Activated CD4-positive, alpha-beta T cell treated with anti-CD3 and anti-CD28 coated beads, Interleukin-2, amount 10 ng/mL, durations not matched to agents 7 days and 5 days (primary cell): ENCODE data around the gene TAF11L8. TPM values are rescaled to one million over a fixed set of nuclear protein-coding genes. Genes with fewer than 3 reads are reported as not detected.
"Not testable (repeated sequence)": the region's sequence is repeated elsewhere in the genome, so short reads cannot be mapped to it uniquely, and the experiment has no call there.

Experiments
- CTCF ChIA-PET: fragments of 350-600 bp; sonication (Branson Sonifier 250); formaldehyde crosslinking; loops from one replicate; lab custom pipeline; 2021; ENCODE audit warnings: antibody characterized with exemption; lab: Charles Lee
- POLR2A ChIA-PET: fragments of 350-600 bp; sonication (Branson Sonifier 250); formaldehyde crosslinking; loops from one replicate; lab custom pipeline; 2021; ENCODE audit warnings: antibody characterized with exemption; lab: Charles Lee
- DNase-seq: peaks from one replicate; pipeline ENCODE4 v3.0.0-alpha.2; 2020
- H3K27ac Mint-ChIP-seq: one replicate; pipeline ENCODE4 v1.8.0; 2021; ENCODE audit warnings: mild to moderate bottlenecking, moderate library complexity, mixed read lengths
- H3K27me3 Mint-ChIP-seq: one replicate; pipeline ENCODE4 v1.8.0; 2021; ENCODE audit warnings: mixed read lengths
- H3K36me3 Mint-ChIP-seq: one replicate; pipeline ENCODE4 v1.8.0; 2021; ENCODE audit warnings: low read depth, mixed read lengths
- H3K4me1 Mint-ChIP-seq: one replicate; pipeline ENCODE4 v1.8.0; 2021; ENCODE audit warnings: mixed read lengths
- H3K4me3 Mint-ChIP-seq: one replicate; pipeline ENCODE4 v1.8.0; 2021; ENCODE audit warnings: mild to moderate bottlenecking, moderate library complexity, mixed read lengths
- H3K9me3 Mint-ChIP-seq: one replicate; pipeline ENCODE4 v1.8.0; 2021; ENCODE audit warnings: mixed read lengths
- total RNA-seq, 2 experiments: library from RNA; stranded (reverse); gene quantifications; one replicate each; pipeline ENCODE4 v1.2.3, GENCODE V29; 2021

TAF11L8 gene
- not detected for total RNA-seq

DNA sequence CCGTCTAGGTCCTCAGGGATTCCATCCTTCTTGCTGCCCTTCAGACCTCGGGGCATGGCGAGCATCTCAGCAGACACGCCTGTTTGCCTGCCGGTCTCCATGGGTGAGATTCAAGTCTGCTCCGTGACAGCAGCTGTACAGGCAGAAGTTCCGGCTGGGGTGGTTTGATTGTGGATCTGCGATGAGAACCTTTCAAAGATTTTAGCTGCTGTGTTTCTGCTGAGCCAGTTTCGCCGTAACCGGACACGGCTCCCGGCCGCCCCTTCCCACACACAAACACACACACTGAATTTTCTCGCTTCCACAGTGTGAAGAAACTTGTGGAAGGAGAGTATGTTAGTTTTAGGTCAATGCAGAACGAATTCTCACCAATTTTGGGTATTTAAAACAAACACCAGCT lies at the start of gene TAF11L8:
TAF11L8 (minus strand) TSS at position 101 of the 400 bp plus-strand sequence.
- DNase-seq, H3K36me3 Mint-ChIP-seq, H3K27me3 Mint-ChIP-seq, CTCF ChIA-PET, POLR2A ChIA-PET, H3K9me3 Mint-ChIP-seq, H3K4me3 Mint-ChIP-seq, H3K4me1 Mint-ChIP-seq, H3K27ac Mint-ChIP-seq: not testable (repeated sequence)

DNA sequence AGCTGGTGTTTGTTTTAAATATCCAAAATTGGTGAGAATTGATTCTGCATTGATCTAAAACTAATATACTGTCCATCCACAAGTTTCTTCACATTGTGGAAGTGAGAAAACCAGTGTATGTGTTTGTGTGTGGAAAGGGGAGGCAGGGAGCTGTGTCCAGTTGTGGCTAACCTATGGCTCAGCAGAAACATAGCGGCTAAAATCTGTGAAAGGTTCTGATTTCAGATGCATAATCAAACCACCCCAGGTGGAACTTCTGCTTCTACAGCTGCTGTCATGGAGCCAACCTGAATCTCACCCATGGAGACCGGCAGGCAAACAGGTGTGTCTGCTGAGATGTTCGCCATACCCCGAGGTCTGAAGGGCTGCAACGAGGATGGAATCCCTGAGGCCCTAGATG lies 43.4 kb upstream of the TAF11L8 start, which contains the start of gene TAF11L14:
TAF11L14 (plus strand) TSS at position 301 of the 400 bp plus-strand sequence.
- ChIA-PET POLR2A (no interaction called here), CTCF (no interaction called here)
- no peak within 1 kb of the TSS for H3K4me3 Mint-ChIP-seq
- no peak for DNase-seq
- no peak within 1 kb of the TSS for H3K27ac Mint-ChIP-seq
- H3K27me3 Mint-ChIP-seq = no peaks in the 10 kb centered on the region
- no peaks in the 10 kb centered on the region for H3K36me3 Mint-ChIP-seq
- no peaks in the 10 kb centered on the region for H3K4me1 Mint-ChIP-seq
- H3K9me3 Mint-ChIP-seq = peaks cover 4% of the 10 kb centered on the region

GRCh38 chr5:17631788-17632187 lies 41.0 kb upstream of the TAF11L8 start, which contains the start of gene TAF11L13:
Gene TAF11L13, plus strand, starts transcription at chr5:17632088.
- H3K4me3 Mint-ChIP-seq, H3K27ac Mint-ChIP-seq, H3K4me1 Mint-ChIP-seq, H3K27me3 Mint-ChIP-seq, H3K36me3 Mint-ChIP-seq, H3K9me3 Mint-ChIP-seq, CTCF ChIA-PET, POLR2A ChIA-PET, DNase-seq: not testable (repeated sequence)

DNA sequence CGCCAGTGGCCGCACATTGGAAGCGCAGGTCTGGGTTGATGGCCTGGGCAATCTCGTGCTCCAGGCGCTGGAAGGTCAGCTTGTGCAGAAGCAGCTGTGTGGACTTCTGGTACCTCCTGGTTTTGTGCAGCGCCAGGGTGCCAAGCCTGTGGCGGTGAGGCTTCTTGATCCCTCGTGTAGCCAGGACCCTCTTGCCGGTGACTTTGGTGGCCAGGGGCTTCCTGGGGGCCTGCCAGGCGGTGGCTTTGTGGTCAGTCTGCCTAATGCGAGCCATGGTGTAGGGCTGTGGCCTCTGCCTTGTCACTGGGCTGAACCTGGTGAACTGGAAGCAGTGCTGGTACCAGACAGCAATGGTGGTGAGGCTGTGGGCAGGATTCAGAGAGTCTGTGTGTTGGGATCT lies 34.9 kb upstream of the TAF11L8 start:
- DNase-seq = no peak
- no peaks in the 10 kb centered on the region for H3K27me3 Mint-ChIP-seq
- H3K4me3 Mint-ChIP-seq = no peak overlapping the region
- no peak overlapping the region for H3K27ac Mint-ChIP-seq
- CTCF ChIA-PET = no interaction called here
- no peaks in the 10 kb centered on the region for H3K36me3 Mint-ChIP-seq
- no peaks in the 10 kb centered on the region for H3K9me3 Mint-ChIP-seq
- POLR2A ChIA-PET = no interaction called here
- no peaks in the 10 kb centered on the region for H3K4me1 Mint-ChIP-seq

DNA sequence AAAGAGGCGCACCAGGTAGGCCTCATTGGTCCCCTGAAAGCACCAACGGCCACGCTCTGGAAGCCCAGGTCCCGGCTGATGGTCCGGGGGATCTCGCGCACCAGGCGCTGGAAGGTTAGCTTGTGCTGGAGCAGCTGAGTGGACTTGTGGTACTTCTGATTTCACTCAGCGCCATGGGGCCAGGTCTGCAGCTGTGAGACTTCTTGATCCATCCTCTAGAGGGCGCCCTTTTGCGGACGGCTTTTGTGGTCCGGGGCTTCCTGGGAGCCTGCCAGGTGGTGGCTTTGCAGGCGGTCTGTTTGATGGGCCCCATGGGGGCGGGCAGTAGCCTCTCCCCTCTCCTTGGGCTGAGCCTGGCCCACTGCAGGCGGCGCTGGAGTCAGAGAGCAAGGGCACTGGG lies 29.9 kb upstream of the TAF11L8 start:
- H3K27me3 Mint-ChIP-seq = no peaks in the 10 kb centered on the region
- no peak for DNase-seq
- H3K36me3 Mint-ChIP-seq = no peaks in the 10 kb centered on the region
- H3K4me1 Mint-ChIP-seq = no peaks in the 10 kb centered on the region
- no peak overlapping the region for H3K4me3 Mint-ChIP-seq
- POLR2A ChIA-PET = no interaction called here
- CTCF ChIA-PET = no interaction called here
- no peak overlapping the region for H3K27ac Mint-ChIP-seq
- H3K9me3 Mint-ChIP-seq = no peaks in the 10 kb centered on the region

DNA sequence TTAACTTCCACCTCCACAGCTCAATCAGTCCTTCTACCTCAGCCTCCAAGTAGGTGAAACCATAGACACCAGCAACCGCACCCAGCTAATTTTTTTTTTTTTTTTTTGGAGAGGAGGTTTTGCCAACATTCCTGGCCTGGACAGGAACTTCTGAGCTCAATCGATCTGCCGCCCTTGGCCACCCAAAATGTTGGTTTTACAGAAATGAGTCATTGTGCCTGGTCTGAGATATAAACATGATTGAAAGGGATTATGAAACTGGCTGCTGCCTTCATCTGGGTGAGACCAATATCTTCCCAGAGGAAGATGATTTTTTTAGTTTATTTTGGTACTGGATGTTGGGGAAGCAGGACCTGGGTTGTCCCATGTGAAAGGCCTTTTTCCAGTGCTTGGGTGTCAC lies 28.6 kb upstream of the TAF11L8 start:
- no peak for DNase-seq
- ChIA-PET POLR2A (no interaction called here), CTCF (interaction anchor here (0.6 kb wide), 1 partner anchor 51 kb away, joined by 4 read pairs; no protein-coding TSS in a partner anchor)
- Mint-ChIP-seq H3K27ac (no peak overlapping the region), H3K4me1 (no peaks in the 10 kb centered on the region), H3K4me3 (no peak overlapping the region), H3K27me3 (no peaks in the 10 kb centered on the region), H3K36me3 (no peaks in the 10 kb centered on the region), H3K9me3 (no peaks in the 10 kb centered on the region)

- DNase-seq = no peak
- POLR2A ChIA-PET = no interaction called here
- CTCF ChIA-PET = no interaction called here
- H3K36me3 Mint-ChIP-seq = no peaks in the 10 kb centered on the region
- no peaks in the 10 kb centered on the region for H3K9me3 Mint-ChIP-seq
- H3K4me3 Mint-ChIP-seq = no peak overlapping the region
- H3K27me3 Mint-ChIP-seq = no peaks in the 10 kb centered on the region
- H3K27ac Mint-ChIP-seq = no peak overlapping the region
- no peaks in the 10 kb centered on the region for H3K4me1 Mint-ChIP-seq
Observed at GRCh38 chr5:17614872-17615605, 24.3 kb upstream of the TAF11L8 start.

DNA sequence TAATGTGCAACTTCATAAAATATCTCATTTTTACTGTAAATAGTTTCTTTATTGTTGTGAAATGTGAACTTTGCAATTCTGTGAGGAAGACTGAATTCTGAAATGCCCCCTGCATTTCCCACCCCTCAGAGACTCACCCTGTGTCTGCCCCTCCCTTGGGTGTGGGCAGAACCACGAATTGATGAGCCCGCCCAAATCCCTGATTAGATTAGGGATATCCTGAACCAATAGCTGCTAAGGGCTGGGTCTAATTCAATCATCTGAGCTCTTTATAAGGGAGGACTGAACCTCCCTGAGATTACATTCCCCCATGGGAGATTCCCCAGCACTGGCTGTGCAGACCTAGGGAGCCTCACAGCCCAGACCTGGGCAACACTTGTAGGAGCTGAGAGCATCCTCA lies 19.3 kb upstream of the TAF11L8 start, which contains the start of gene TAF11L12:
TAF11L12 (plus strand) TSS at position 301 of the 400 bp plus-strand sequence.
- DNase-seq, CTCF ChIA-PET, H3K27ac Mint-ChIP-seq, H3K4me3 Mint-ChIP-seq, H3K36me3 Mint-ChIP-seq, H3K4me1 Mint-ChIP-seq, POLR2A ChIA-PET, H3K27me3 Mint-ChIP-seq, H3K9me3 Mint-ChIP-seq: not testable (repeated sequence)

- POLR2A ChIA-PET, H3K4me1 Mint-ChIP-seq, CTCF ChIA-PET: not testable (repeated sequence)
Observed at GRCh38 chr5:17607461-17607860, 16.7 kb upstream of the TAF11L8 start.

DNA sequence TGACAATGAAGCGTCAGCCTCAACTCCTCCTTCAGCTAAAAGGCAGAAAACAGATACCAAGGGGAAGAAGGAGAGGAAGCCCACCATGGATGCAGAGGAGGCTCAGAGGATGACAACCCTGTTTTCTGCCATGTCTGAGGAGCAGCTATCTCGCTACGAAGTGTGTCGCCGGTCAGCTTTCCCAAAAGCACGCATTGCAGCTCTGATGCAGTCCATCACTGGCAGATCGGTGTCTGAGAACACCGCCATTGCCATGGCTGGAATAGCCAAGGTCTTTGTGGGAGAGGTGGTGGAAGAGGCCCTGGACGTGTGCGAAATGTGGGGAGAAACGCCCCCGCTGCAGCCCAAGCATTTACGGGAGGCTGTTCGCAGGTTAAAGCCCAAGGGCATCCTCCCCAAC lies 14.2 kb upstream of the TAF11L8 start:
- Mint-ChIP-seq H3K9me3 (peaks cover 2% of the 10 kb centered on the region), H3K27ac (no peak overlapping the region), H3K4me1 (no peaks in the 10 kb centered on the region), H3K27me3 (no peaks in the 10 kb centered on the region), H3K4me3 (no peak overlapping the region), H3K36me3 (no peaks in the 10 kb centered on the region)
- POLR2A ChIA-PET = no interaction called here
- DNase-seq = no peak
- CTCF ChIA-PET = no interaction called here

More at GRCh38 chr5:17607461-17607860, 16.7 kb upstream of the TAF11L8 start:
- not testable (repeated sequence) for H3K27ac Mint-ChIP-seq, DNase-seq, H3K27me3 Mint-ChIP-seq, H3K9me3 Mint-ChIP-seq, H3K36me3 Mint-ChIP-seq, H3K4me3 Mint-ChIP-seq

- H3K36me3 Mint-ChIP-seq, H3K4me1 Mint-ChIP-seq, H3K27me3 Mint-ChIP-seq, H3K4me3 Mint-ChIP-seq, H3K27ac Mint-ChIP-seq, POLR2A ChIA-PET, H3K9me3 Mint-ChIP-seq, DNase-seq, CTCF ChIA-PET: not testable (repeated sequence)
Observed at GRCh38 chr5:17603880-17604279, 13.1 kb upstream of the TAF11L8 start, which contains the start of gene TAF11L11. Gene TAF11L11, plus strand, starts transcription at chr5:17604183.

GRCh38 chr5:17597728-17598127 lies 7.0 kb upstream of the TAF11L8 start, which contains the start of gene TAF11L10:
Gene TAF11L10, minus strand, starts transcription at chr5:17597828.
- DNase-seq, H3K27ac Mint-ChIP-seq, H3K4me1 Mint-ChIP-seq, H3K4me3 Mint-ChIP-seq, H3K9me3 Mint-ChIP-seq, H3K36me3 Mint-ChIP-seq, H3K27me3 Mint-ChIP-seq, CTCF ChIA-PET, POLR2A ChIA-PET: not testable (repeated sequence)

GRCh38 chr5:17594255-17594654 lies 3.5 kb upstream of the TAF11L8 start, which contains the start of gene TAF11L9:
Gene TAF11L9, minus strand, starts transcription at chr5:17594394.
- H3K27ac Mint-ChIP-seq, H3K4me3 Mint-ChIP-seq, H3K27me3 Mint-ChIP-seq, POLR2A ChIA-PET, DNase-seq, CTCF ChIA-PET, H3K4me1 Mint-ChIP-seq, H3K9me3 Mint-ChIP-seq, H3K36me3 Mint-ChIP-seq: not testable (repeated sequence)

- H3K27me3 Mint-ChIP-seq, CTCF ChIA-PET, H3K4me3 Mint-ChIP-seq, POLR2A ChIA-PET, H3K9me3 Mint-ChIP-seq, DNase-seq, H3K4me1 Mint-ChIP-seq, H3K36me3 Mint-ChIP-seq, H3K27ac Mint-ChIP-seq: not testable (repeated sequence)
Observed at GRCh38 chr5:17585658-17586057, 5.1 kb downstream of the TAF11L8 start, which contains the start of gene TAF11L7. Gene TAF11L7, minus strand, starts transcription at chr5:17585758.
